HepG2 (cell line): ENCODE data around the gene FUOM. TPM values are rescaled to one million over a fixed set of nuclear protein-coding genes. Genes with fewer than 3 reads are reported as not detected.
A peak's percentile ranks its signal among the peaks of the same experiment; 100 is the strongest.

Experiments
- DNMT3B ChIP-seq: conservative IDR thresholded peaks from 2 replicates; pipeline ENCODE4 v1.6.1; 2016; ENCODE audit warnings: missing biosample characterization, control low read depth
- HDAC6 ChIP-seq: fragments of 200-600 bp; sonication (generic); IDR thresholded peaks from 2 replicates; pipeline ENCODE4 v1.7.0; 2017; ENCODE audit warnings: mild to moderate bottlenecking, antibody characterized with exemption, low read length, low read depth
- MATR3 ChIP-seq: sonication (generic); formaldehyde crosslinking; IDR thresholded peaks from 2 replicates; pipeline ENCODE4 v1.4.0; 2020; ENCODE audit warnings: missing genetic modification reagents
- MEIS2 ChIP-seq: sonication (generic); formaldehyde crosslinking; IDR thresholded peaks from 2 replicates; pipeline ENCODE4 v1.9.0; 2021; ENCODE audit warnings: mild to moderate bottlenecking, missing genetic modification reagents
- NCOR1 ChIP-seq: fragments of 200-600 bp; sonication (generic); IDR thresholded peaks from 2 replicates; pipeline ENCODE4 v1.7.0; 2017; ENCODE audit warnings: antibody characterized with exemption, low read length, borderline replicate concordance
- NFAT5 ChIP-seq: sonication (generic); formaldehyde crosslinking; IDR thresholded peaks from 2 replicates; pipeline ENCODE4 v1.4.0; 2020; ENCODE audit warnings: missing genetic modification reagents
- RFXAP ChIP-seq: sonication (generic); formaldehyde crosslinking; IDR thresholded peaks from 2 replicates; pipeline ENCODE4 v1.4.0; 2020; ENCODE audit warnings: missing genetic modification reagents, borderline replicate concordance
- SIX1 ChIP-seq: sonication (generic); formaldehyde crosslinking; IDR thresholded peaks from 2 replicates; pipeline ENCODE4 v1.4.0; 2020; ENCODE audit warnings: missing genetic modification reagents, borderline replicate concordance
- STAT5B ChIP-seq: sonication (generic); formaldehyde crosslinking; IDR thresholded peaks from 2 replicates; pipeline ENCODE4 v1.4.0; 2020; ENCODE audit warnings: missing genetic modification reagents
- UBTF ChIP-seq: sonication (generic); formaldehyde crosslinking; IDR thresholded peaks from 2 replicates; pipeline ENCODE4 v1.4.0; 2020; ENCODE audit warnings: mild to moderate bottlenecking, missing genetic modification reagents
- ZHX1 ChIP-seq: sonication (generic); formaldehyde crosslinking; IDR thresholded peaks from 2 replicates; pipeline ENCODE4 v1.8.1; 2022; ENCODE audit warnings: low read depth, mild to moderate bottlenecking, missing genetic modification reagents
- ZNF230 ChIP-seq: sonication (generic); formaldehyde crosslinking; IDR thresholded peaks from 2 replicates; pipeline ENCODE4 v1.4.0; 2020; ENCODE audit warnings: mild to moderate bottlenecking, missing genetic modification reagents
- ZNF564 ChIP-seq: sonication (generic); formaldehyde crosslinking; IDR thresholded peaks from 2 replicates; pipeline ENCODE4 v1.8.1; 2023; ENCODE audit warnings: mild to moderate bottlenecking, missing genetic modification reagents
- ZSCAN5A ChIP-seq: sonication (generic); formaldehyde crosslinking; IDR thresholded peaks from 2 replicates; pipeline ENCODE4 v1.8.0; 2022; ENCODE audit warnings: mild to moderate bottlenecking, missing genetic modification reagents, borderline replicate concordance
- polyA plus RNA-seq, 8 experiments: library from polyadenylated mRNA; depleted of rRNA in 3 of 8; stranded (reverse) in 7 of 8; unstranded in 1 of 8; fragments of >200 nt; fragmentation: Illumina TruSeq in 4 of 8; extraction: Trizol in 4 of 8; gene quantifications; 2 replicates each; pipeline versions ENCODE4 v1.2.1 to v1.2.3, GENCODE V29; 2011 to 2016; ENCODE audit warnings: low read depth in 4 of 8, missing spikeins in 1 of 8, mixed read lengths in 1 of 8; ENCODE audit not compliant: insufficient read depth in 1 of 8
- total RNA-seq, 5 experiments: library from RNA; depleted of rRNA; stranded (reverse); fragments of >200 nt; fragmentation: Illumina TruSeq; extraction: Trizol; gene quantifications; 2 replicates each; pipeline ENCODE4 v1.2.3, GENCODE V29; 2016; ENCODE audit warnings: low read depth in 1 of 5

The FUOM gene
- total and polyA plus RNA-seq, 2 of the 13 experiments (the other 11 are each of a cell fraction or from before 2014, with no cell fraction given), result 27.5 to 60.4 TPM

GRCh38 chr10:133359972-133360610 is 2.3 kb upstream of the FUOM start (continued):
- TF ChIP-seq NFAT5 (CRISPR knock-in tag) (no peak), DNMT3B (CRISPR knock-in tag) (no peak), UBTF (peak; percentile 29; the same call in 1 of the 2 replicates), NCOR1 (no peak; the same call in 1 of the 2 replicates), HDAC6 (no peak), STAT5B (CRISPR knock-in tag) (no peak), ZNF564 (no peak), MEIS2 (no peak), RFXAP (CRISPR knock-in tag) (no peak), ZSCAN5A (no peak), SIX1 (no peak), ZHX1 (0 out of 2 replicates have a peak, but pooled peaks have one; percentile 66), MATR3 (CRISPR knock-in tag) (no peak), ZNF230 (CRISPR knock-in tag) (no peak)
